K562 (cell line): ENCODE results near the gene ANKMY2. TPM values are rescaled to one million over a fixed set of nuclear protein-coding genes. Genes with fewer than 3 reads are reported as not detected.

Experiments used
- CEBPG ChIP-seq, 3 experiments: fragments of 200-800 bp in 1 of 3; sonication (Bioruptor generic) in 1 of 3; sonication (generic) in 1 of 3; formaldehyde crosslinking in 1 of 3; IDR thresholded peaks in 2 of 3; conservative IDR thresholded peaks in 1 of 3; 2 replicates each; pipeline versions ENCODE4 v1.6.1 to v1.8.0; 2016 to 2022; ENCODE audit warnings: missing compliant biosample characterization in 2 of 3, missing genetic modification characterization in 2 of 3, mild to moderate bottlenecking in 1 of 3, missing genetic modification reagents in 1 of 3
- ERF ChIP-seq: fragments of 450-650 bp; formaldehyde crosslinking; IDR thresholded peaks from 2 replicates; pipeline ENCODE4 v1.4.0; 2020; ENCODE audit warnings: mild to moderate bottlenecking, mixed read lengths
- ETV1 ChIP-seq: fragments of 450-650 bp; conservative IDR thresholded peaks from 2 replicates; pipeline ENCODE4 v1.6.1; 2016; ENCODE audit warnings: missing genetic modification characterization, control low read depth, low read depth, missing compliant biosample characterization
- FOXJ3 ChIP-seq: sonication (generic); formaldehyde crosslinking; IDR thresholded peaks from 2 replicates; pipeline ENCODE4 v1.4.0; 2020; ENCODE audit warnings: mild to moderate bottlenecking, missing genetic modification reagents
- GATAD2A ChIP-seq: fragments of 450-650 bp; IDR thresholded peaks from 2 replicates; pipeline ENCODE4 v1.6.1; 2017
- HMG20A ChIP-seq: fragments of 450-650 bp; formaldehyde crosslinking; conservative IDR thresholded peaks from 2 replicates; pipeline ENCODE4 v1.4.0; 2020; ENCODE audit warnings: mild to moderate bottlenecking, mixed read lengths
- HNRNPH1 ChIP-seq: fragments of 200-400 bp; formaldehyde crosslinking; optimal IDR thresholded peaks from 2 replicates; pipeline ENCODE3; 2017; ENCODE audit warnings: low read depth, mild to moderate bottlenecking, low read length, moderate library complexity
- MYBL2 ChIP-seq, 2 experiments: fragments of 450-650 bp in 1 of 2; sonication (generic) in 1 of 2; formaldehyde crosslinking in 1 of 2; IDR thresholded peaks; 2 replicates each; pipeline versions ENCODE4 v1.6.1 to v1.8.1; 2017 to 2022; ENCODE audit warnings: borderline replicate concordance in 1 of 2, inconsistent platforms in 1 of 2, low read depth in 1 of 2, mild to moderate bottlenecking in 1 of 2, missing genetic modification reagents in 1 of 2, moderate library complexity in 1 of 2
- NCOA2 ChIP-seq, 2 experiments: fragments of 450-650 bp; IDR thresholded peaks; 2 replicates each; pipeline ENCODE4 v1.6.1; 2018; ENCODE audit warnings: mild to moderate bottlenecking in 2 of 2, moderate library complexity in 1 of 2; ENCODE audit not compliant: partially characterized antibody in 2 of 2
- NFE2 ChIP-seq: IDR thresholded peaks from 2 replicates; pipeline ENCODE4 v1.6.1; 2014; ENCODE audit warnings: antibody characterized with exemption, low read depth
- PML ChIP-seq: IDR thresholded peaks from 2 replicates; pipeline ENCODE4 v1.6.1; 2012; ENCODE audit warnings: low read length, inconsistent platforms
- PYGO2 ChIP-seq: fragments of 450-650 bp; IDR thresholded peaks from 2 replicates; pipeline ENCODE4 v1.6.1; 2016; ENCODE audit warnings: mild to moderate bottlenecking, missing genetic modification characterization, moderate library complexity, missing compliant biosample characterization
- RAD51 ChIP-seq: fragments of 450-650 bp; IDR thresholded peaks from 2 replicates; pipeline ENCODE4 v1.7.1; 2016; ENCODE audit warnings: low read depth, mild to moderate bottlenecking, borderline replicate concordance
- RFX1 ChIP-seq: fragments of 450-650 bp; IDR thresholded peaks from 2 replicates; pipeline ENCODE4 v1.6.1; 2016; ENCODE audit warnings: mild to moderate bottlenecking, moderate library complexity
- SIRT6 ChIP-seq: IDR thresholded peaks from one replicate; pipeline ENCODE4 v1.6.1; 2012; ENCODE audit warnings: low read depth, mild to moderate bottlenecking, control low read depth, inconsistent platforms, low read length, moderate library complexity
- SNIP1 ChIP-seq: fragments of 450-650 bp; IDR thresholded peaks from 2 replicates; pipeline ENCODE4 v1.7.1; 2017; ENCODE audit warnings: low read depth, mild to moderate bottlenecking
- TAF1 ChIP-seq: IDR thresholded peaks from 2 replicates; pipeline ENCODE4 v1.6.1; 2011; ENCODE audit warnings: mild to moderate bottlenecking, low read length, moderate library complexity; ENCODE audit not compliant: insufficient read depth, control insufficient read depth, severe bottlenecking; ENCODE audit errors: extremely low read depth
- TRIM28 ChIP-seq: fragments of 450-650 bp; IDR thresholded peaks from 2 replicates; pipeline ENCODE4 v1.6.1; 2017
- ZBTB26 ChIP-seq: fragments of 450-650 bp; formaldehyde crosslinking; IDR thresholded peaks from 2 replicates; pipeline ENCODE4 v1.4.0; 2022; ENCODE audit warnings: missing genetic modification characterization
- ZBTB7A ChIP-seq: IDR thresholded peaks from 2 replicates; pipeline ENCODE4 v1.6.1; 2011; ENCODE audit warnings: low read depth, mild to moderate bottlenecking, low read length, moderate library complexity, borderline replicate concordance; ENCODE audit not compliant: control insufficient read depth
- ZNF174 ChIP-seq: fragments of 250-450 bp; sonication (Bioruptor Pico); IDR thresholded peaks from 2 replicates; pipeline ENCODE4 v1.4.0; 2020; ENCODE audit warnings: mild to moderate bottlenecking
- ZNF41 ChIP-seq: fragments of 250-450 bp; sonication (Bioruptor Pico); conservative IDR thresholded peaks from 2 replicates; pipeline ENCODE4 v1.4.0; 2020; ENCODE audit warnings: mild to moderate bottlenecking
- polyA plus RNA-seq, 8 experiments: library from polyadenylated mRNA; depleted of rRNA in 4 of 8; stranded (reverse) in 5 of 8; unstranded in 3 of 8; fragments of >200 nt; fragmentation: Nextera tagmentation in 2 of 8; fragmentation: Illumina TruSeq in 1 of 8; extraction: Ambion mirVana in 2 of 8; extraction: Trizol in 1 of 8; gene quantifications; 2 replicates each; pipeline versions ENCODE4 v1.2.1 to v1.2.3, GENCODE V29; 2011 to 2014; ENCODE audit warnings: inconsistent platforms in 1 of 8, missing spikeins in 1 of 8
- total RNA-seq, 7 experiments: library from RNA; depleted of rRNA in 6 of 7; stranded (reverse); fragments of >200 nt in 6 of 7; fragmentation: Illumina TruSeq in 2 of 7; extraction: Trizol in 2 of 7; gene quantifications; 2 replicates each; pipeline versions ENCODE4 v1.2.1 to v1.2.3, GENCODE V29; 2011 to 2021; ENCODE audit warnings: low replicate concordance in 1 of 7
- TF ChIP-seq, protein P1 (sequence below): fragments of 250-450 bp; sonication (Bioruptor Pico); IDR thresholded peaks from 2 replicates; pipeline ENCODE4 v1.8.0; 2022; ENCODE audit warnings: moderate library complexity, mild to moderate bottlenecking, inconsistent platforms
- TF ChIP-seq, protein P2 (sequence below): fragments of 450-650 bp; IDR thresholded peaks from 2 replicates; pipeline ENCODE4 v1.7.1; 2018; ENCODE audit warnings: mild to moderate bottlenecking, low read depth; ENCODE audit not compliant: partially characterized antibody

The ANKMY2 gene
- total and polyA plus RNA-seq, 9 of the 15 experiments (the other 6 are each of a cell fraction or from before 2014, with no cell fraction given), result 38.9 to 71.5 (median 48.8) TPM

DNA sequence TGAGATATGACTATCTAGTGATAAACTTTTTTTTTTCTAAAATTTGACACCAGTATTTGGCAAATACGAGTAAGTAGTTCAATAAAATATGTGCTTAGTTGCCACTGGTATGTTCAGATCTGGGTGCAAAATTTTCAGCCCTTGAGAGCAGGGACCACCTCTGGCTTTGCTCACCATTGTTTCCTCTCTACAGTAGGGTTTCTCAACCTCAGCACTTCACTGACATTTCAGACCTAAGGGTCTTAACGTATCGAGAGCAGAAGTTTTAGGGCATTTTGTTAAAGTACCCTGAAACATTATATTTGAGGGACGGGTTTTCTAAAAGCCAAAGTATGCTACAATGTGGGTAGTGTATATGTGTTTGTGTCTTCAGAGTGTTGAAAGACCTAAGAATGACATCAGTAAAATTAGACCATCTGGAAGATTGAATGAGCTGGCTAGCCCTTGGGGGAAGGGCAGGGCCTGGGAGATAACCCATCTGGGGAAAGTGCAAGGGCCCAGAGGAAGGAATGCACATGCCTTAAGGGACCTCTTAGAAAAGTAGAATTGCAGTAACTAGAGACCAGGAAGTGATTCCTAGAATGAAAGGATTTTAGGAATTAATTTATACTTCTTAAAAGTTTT is 12.2 kb upstream of the ANKMY2 start (continued):
- TF ChIP-seq, protein P1, sequence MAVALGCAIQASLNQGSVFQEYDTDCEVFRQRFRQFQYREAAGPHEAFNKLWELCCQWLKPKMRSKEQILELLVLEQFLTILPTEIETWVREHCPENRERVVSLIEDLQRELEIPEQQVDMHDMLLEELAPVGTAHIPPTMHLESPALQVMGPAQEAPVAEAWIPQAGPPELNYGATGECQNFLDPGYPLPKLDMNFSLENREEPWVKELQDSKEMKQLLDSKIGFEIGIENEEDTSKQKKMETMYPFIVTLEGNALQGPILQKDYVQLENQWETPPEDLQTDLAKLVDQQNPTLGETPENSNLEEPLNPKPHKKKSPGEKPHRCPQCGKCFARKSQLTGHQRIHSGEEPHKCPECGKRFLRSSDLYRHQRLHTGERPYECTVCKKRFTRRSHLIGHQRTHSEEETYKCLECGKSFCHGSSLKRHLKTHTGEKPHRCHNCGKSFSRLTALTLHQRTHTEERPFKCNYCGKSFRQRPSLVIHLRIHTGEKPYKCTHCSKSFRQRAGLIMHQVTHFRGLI (CRISPR knock-in tag), result no peak
- TF ChIP-seq FOXJ3 (CRISPR knock-in tag) (no peak), PYGO2 (no peak), ZBTB7A (no peak), TAF1 (no peak), PML (peak; percentile 70; the same call in 1 of the 2 replicates), ZBTB26 (no peak), HMG20A (CRISPR knock-in tag) (no peak), SIRT6 (no peak), RFX1 (no peak), CEBPG (CRISPR knock-in tag; IDR thresholded peaks at IDR 0.05) (no peak), CEBPG (tag; conservative IDR thresholded peaks at IDR 0.05 in 1 of 2, IDR thresholded peaks at IDR 0.05 in 1 of 2) (peak in 1 of 2 experiments; percentile 11; a peak in 3 of 4 replicates), ETV1 (tag) (peak; percentile 51; the same call in 1 of the 2 replicates), NCOA2 (IDR thresholded peaks at IDR 0.05; ENCODE audit: partially characterized antibody in 2 of 2) (peak in 1 of 2 experiments; percentile 84), ZNF174 (CRISPR knock-in tag) (no peak), GATAD2A (peak; percentile 69; the same call in 1 of the 2 replicates), TRIM28 (peak; percentile 69), NFE2 (peak; percentile 72), HNRNPH1 (no peak), ERF (CRISPR knock-in tag) (no peak), ZNF41 (CRISPR knock-in tag) (no peak), MYBL2 (IDR thresholded peaks at IDR 0.05; ENCODE audit: low read depth) (no peak), MYBL2 (CRISPR knock-in tag; IDR thresholded peaks at IDR 0.05; ENCODE audit: borderline replicate concordance) (no peak), RAD51 (peak; percentile 8; the same call in 1 of the 2 replicates), SNIP1 (no peak)
- TF ChIP-seq, protein P2, sequence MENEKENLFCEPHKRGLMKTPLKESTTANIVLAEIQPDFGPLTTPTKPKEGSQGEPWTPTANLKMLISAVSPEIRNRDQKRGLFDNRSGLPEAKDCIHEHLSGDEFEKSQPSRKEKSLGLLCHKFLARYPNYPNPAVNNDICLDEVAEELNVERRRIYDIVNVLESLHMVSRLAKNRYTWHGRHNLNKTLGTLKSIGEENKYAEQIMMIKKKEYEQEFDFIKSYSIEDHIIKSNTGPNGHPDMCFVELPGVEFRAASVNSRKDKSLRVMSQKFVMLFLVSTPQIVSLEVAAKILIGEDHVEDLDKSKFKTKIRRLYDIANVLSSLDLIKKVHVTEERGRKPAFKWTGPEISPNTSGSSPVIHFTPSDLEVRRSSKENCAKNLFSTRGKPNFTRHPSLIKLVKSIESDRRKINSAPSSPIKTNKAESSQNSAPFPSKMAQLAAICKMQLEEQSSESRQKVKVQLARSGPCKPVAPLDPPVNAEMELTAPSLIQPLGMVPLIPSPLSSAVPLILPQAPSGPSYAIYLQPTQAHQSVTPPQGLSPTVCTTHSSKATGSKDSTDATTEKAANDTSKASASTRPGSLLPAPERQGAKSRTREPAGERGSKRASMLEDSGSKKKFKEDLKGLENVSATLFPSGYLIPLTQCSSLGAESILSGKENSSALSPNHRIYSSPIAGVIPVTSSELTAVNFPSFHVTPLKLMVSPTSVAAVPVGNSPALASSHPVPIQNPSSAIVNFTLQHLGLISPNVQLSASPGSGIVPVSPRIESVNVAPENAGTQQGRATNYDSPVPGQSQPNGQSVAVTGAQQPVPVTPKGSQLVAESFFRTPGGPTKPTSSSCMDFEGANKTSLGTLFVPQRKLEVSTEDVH, result no peak
